ENCODE data around the gene INPP5A.

GRCh38 chr10:132777441-132777840 is 239.9 kb downstream of the INPP5A start:
- TF ChIP-seq CTCF (IDR thresholded peaks at IDR 0.05) (no peak), EZH2 (IDR thresholded peaks at IDR 0.05; ENCODE audit: borderline replicate concordance, insufficient read depth, low read depth, low read length, poor library complexity, severe bottlenecking) (no peak)
